Measurements from ENCODE around the gene CEP112.
"Not testable (repeated sequence)": the region's sequence is repeated elsewhere in the genome, so short reads cannot be mapped to it uniquely, and the experiment has no call there.

Gene CEP112

GRCh38 chr17:65865715-65866425 lies 326.1 kb downstream of the CEP112 start:
- DNase-seq, result no peak

GRCh38 chr17:65864394-65864793 lies 327.5 kb downstream of the CEP112 start:
- no peak for DNase-seq

GRCh38 chr17:65857718-65858117 lies 334.2 kb downstream of the CEP112 start:
- DNase-seq, result no peak

- no peak for DNase-seq
These were observed 335.1 kb downstream of the CEP112 start for GRCh38 chr17:65856865-65857264.

GRCh38 chr17:65855675-65856074 lies 336.3 kb downstream of the CEP112 start:
- no peak for DNase-seq

- DNase-seq, result peak; percentile 71
These were observed 336.7 kb downstream of the CEP112 start for GRCh38 chr17:65855245-65855644.

GRCh38 chr17:65853816-65854215 lies 338.1 kb downstream of the CEP112 start:
- DNase-seq, result no peak

- DNase-seq, result no peak
These were observed 339.0 kb downstream of the CEP112 start for GRCh38 chr17:65852911-65853310.

- no peak for DNase-seq
These were observed 339.8 kb downstream of the CEP112 start for GRCh38 chr17:65851965-65852736.

GRCh38 chr17:65850486-65850885 lies 341.4 kb downstream of the CEP112 start:
- DNase-seq, result no peak

GRCh38 chr17:65848751-65849150 lies 343.2 kb downstream of the CEP112 start:
- no peak for DNase-seq

- DNase-seq, result no peak
These were observed 350.8 kb downstream of the CEP112 start for GRCh38 chr17:65841089-65841488.

- DNase-seq, result not testable (repeated sequence)
These were observed 354.7 kb downstream of the CEP112 start for GRCh38 chr17:65837232-65837631.

GRCh38 chr17:65833214-65833613 lies 358.7 kb downstream of the CEP112 start:
- no peak for DNase-seq

- no peak for DNase-seq
These were observed 361.6 kb downstream of the CEP112 start for GRCh38 chr17:65830356-65830755.

- DNase-seq, result not testable (repeated sequence)
These were observed 365.4 kb downstream of the CEP112 start for GRCh38 chr17:65826577-65826976.

GRCh38 chr17:65824901-65825300 lies 367.0 kb downstream of the CEP112 start:
- DNase-seq, result no peak

- no peak for DNase-seq
These were observed 368.2 kb downstream of the CEP112 start for GRCh38 chr17:65823713-65824112.

GRCh38 chr17:65820811-65821210 lies 371.1 kb downstream of the CEP112 start:
- no peak for DNase-seq

- no peak for DNase-seq
These were observed 371.6 kb downstream of the CEP112 start for GRCh38 chr17:65820306-65820705.

GRCh38 chr17:65819810-65820209 lies 372.1 kb downstream of the CEP112 start:
- DNase-seq, result no peak

GRCh38 chr17:65817951-65818350 lies 374.0 kb downstream of the CEP112 start:
- DNase-seq, result no peak

- no peak for DNase-seq
These were observed 377.5 kb downstream of the CEP112 start for GRCh38 chr17:65814418-65814817.

GRCh38 chr17:65813306-65813705 lies 378.6 kb downstream of the CEP112 start:
- DNase-seq, result no peak

Measured in kidney glomerular epithelial cell (primary cell).